Measurements from ENCODE around the gene MON2. TPM values are rescaled to one million over a fixed set of nuclear protein-coding genes. Genes with fewer than 3 reads are reported as not detected.

MON2 gene
- total RNA-seq, 1 donor from 2014 or later = 62.3 TPM

DNA sequence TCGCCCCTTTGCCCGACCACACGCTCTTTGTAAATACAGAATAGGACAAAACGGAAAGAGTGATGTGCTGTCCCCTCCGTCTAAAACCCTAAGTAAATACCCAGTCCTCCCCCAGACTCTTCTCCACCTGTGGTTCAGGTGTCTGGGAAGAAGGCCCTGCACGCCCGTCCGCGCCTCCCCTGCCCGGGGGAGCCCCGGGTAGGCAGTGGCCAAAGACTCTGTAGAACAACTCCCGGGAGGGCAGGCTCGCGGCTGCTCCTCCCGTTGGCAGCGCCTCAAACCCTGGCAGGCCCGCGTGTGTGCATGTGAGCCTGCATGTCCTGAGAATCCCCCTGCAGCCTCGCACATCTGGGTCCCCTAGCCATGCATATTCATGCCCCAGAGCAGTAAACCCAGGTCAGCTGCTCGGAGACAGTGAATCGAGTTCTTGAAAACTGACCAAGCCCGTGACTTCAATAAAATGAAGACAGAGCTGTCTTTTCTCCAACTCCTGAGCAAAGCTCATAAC is 165.8 kb downstream of the MON2 start:
- Histone ChIP-seq H3K9me3 (ENCODE audit: low read depth) (no peaks in the 10 kb centered on the region), H2AFZ (replicated peaks) (peak overlapping the region; percentile 75), H3K4me2 (peak overlapping the region; percentile 86), H3K27ac (no peak overlapping the region), H3K4me3 (peak overlapping the region; percentile 51), H3F3A (ENCODE audit: low read depth) (peaks cover 41% of the 10 kb centered on the region), H4K20me1 (ENCODE audit: low read depth) (no peaks in the 10 kb centered on the region), H3K4me1 (peaks cover 54% of the 10 kb centered on the region), H3K36me3 (no peaks in the 10 kb centered on the region), H3K9ac (no peak overlapping the region), H3K27me3 (peaks cover 36% of the 10 kb centered on the region), H3K79me2 (ENCODE audit: low read depth) (no peaks in the 10 kb centered on the region)
- Mint-ChIP-seq H3K9me3 (no peaks in the 10 kb centered on the region), H3K4me3 (peak overlapping the region; percentile 83), H3K36me3 (peaks cover 3% of the 10 kb centered on the region), H3K27me3 (ENCODE audit: insufficient read depth, low read depth) (peaks cover 9% of the 10 kb centered on the region), H3K4me1 (peaks cover 57% of the 10 kb centered on the region), H3K27ac (no peak overlapping the region)
- TF ChIP-seq, protein P1, sequence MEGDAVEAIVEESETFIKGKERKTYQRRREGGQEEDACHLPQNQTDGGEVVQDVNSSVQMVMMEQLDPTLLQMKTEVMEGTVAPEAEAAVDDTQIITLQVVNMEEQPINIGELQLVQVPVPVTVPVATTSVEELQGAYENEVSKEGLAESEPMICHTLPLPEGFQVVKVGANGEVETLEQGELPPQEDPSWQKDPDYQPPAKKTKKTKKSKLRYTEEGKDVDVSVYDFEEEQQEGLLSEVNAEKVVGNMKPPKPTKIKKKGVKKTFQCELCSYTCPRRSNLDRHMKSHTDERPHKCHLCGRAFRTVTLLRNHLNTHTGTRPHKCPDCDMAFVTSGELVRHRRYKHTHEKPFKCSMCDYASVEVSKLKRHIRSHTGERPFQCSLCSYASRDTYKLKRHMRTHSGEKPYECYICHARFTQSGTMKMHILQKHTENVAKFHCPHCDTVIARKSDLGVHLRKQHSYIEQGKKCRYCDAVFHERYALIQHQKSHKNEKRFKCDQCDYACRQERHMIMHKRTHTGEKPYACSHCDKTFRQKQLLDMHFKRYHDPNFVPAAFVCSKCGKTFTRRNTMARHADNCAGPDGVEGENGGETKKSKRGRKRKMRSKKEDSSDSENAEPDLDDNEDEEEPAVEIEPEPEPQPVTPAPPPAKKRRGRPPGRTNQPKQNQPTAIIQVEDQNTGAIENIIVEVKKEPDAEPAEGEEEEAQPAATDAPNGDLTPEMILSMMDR (IDR thresholded peaks at IDR 0.05) = no peak
- TF ChIP-seq EZH2phosphoT487 (IDR thresholded peaks at IDR 0.05) (no peak), EZH2 (IDR thresholded peaks at IDR 0.05) (no peak)
- peak; percentile 55 for DNase-seq (ENCODE audit: low spot score)

DNA sequence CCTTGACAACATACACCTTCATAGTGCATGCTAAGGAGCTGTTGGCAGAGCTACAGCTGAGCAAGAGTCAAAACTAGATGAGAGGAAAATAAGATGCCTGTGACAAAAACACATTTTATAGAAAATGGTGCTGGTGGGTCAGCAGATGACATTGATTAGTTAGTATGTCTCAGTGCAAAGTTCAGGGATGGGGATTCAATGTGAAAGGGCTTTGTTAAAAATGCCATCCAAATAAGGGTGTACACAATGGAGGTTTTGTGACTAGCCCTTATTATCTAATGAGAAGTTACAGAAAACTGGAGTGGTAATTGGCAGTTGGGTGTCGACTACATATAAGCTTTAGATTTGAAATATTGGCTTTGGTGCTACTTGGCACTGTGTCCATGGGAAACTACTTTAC is 169.0 kb downstream of the MON2 start:
- Mint-ChIP-seq H3K27ac (no peak overlapping the region), H3K4me1 (peaks cover 33% of the 10 kb centered on the region), H3K9me3 (no peaks in the 10 kb centered on the region), H3K36me3 (no peaks in the 10 kb centered on the region), H3K4me3 (no peak overlapping the region), H3K27me3 (ENCODE audit: insufficient read depth, low read depth) (peaks cover 11% of the 10 kb centered on the region)
- no peaks in the 10 kb centered on the region for H3K36me3 ChIP-seq
- TF ChIP-seq EZH2phosphoT487 (IDR thresholded peaks at IDR 0.05) = no peak
- TF ChIP-seq, protein P1 (IDR thresholded peaks at IDR 0.05) = no peak
- TF ChIP-seq EZH2 (IDR thresholded peaks at IDR 0.05) = no peak
- no peak overlapping the region for H3K4me2 ChIP-seq
- H3K9me3 ChIP-seq (ENCODE audit: low read depth) = no peaks in the 10 kb centered on the region
- no peaks in the 10 kb centered on the region for H4K20me1 ChIP-seq (ENCODE audit: low read depth)
- peaks cover 32% of the 10 kb centered on the region for H3K27me3 ChIP-seq
- H3K4me1 ChIP-seq = peaks cover 33% of the 10 kb centered on the region
- H3K79me2 ChIP-seq (ENCODE audit: low read depth) = no peaks in the 10 kb centered on the region
- DNase-seq (ENCODE audit: low spot score) = no peak
- H2AFZ ChIP-seq (replicated peaks) = no peak overlapping the region
- H3K4me3 ChIP-seq = no peak overlapping the region
- H3K9ac ChIP-seq = no peak overlapping the region
- H3K27ac ChIP-seq = no peak overlapping the region
- peaks cover 19% of the 10 kb centered on the region for H3F3A ChIP-seq (ENCODE audit: low read depth)

DNA sequence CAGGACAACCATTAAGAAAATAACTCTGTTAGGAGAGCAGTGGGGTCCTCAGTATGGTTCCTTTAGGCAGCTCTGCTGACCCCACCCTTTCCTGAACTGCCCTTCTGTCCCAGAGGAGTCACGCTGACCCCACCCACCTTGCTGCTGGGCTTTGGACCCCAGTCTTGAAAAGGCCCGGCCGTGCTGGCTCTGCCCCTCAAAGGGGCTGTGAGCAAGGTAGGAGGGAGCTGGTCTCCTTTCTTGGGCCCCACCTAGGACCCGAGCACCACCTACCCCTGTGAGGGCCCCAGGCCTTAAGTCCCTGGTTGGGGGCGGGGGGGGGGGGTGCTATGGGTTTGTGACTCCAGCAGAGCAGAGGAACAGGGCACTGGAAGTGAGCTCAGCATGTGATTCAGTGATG is 171.1 kb downstream of the MON2 start:
- Histone ChIP-seq H3K79me2 (ENCODE audit: low read depth) (no peaks in the 10 kb centered on the region), H3K9me3 (ENCODE audit: low read depth) (no peaks in the 10 kb centered on the region), H3K4me1 (peaks cover 38% of the 10 kb centered on the region), H3K9ac (no peak overlapping the region), H3K4me3 (no peak overlapping the region), H3K36me3 (no peaks in the 10 kb centered on the region), H4K20me1 (ENCODE audit: low read depth) (no peaks in the 10 kb centered on the region), H3K27ac (no peak overlapping the region), H3K4me2 (no peak overlapping the region), H3K27me3 (peaks cover 12% of the 10 kb centered on the region), H2AFZ (replicated peaks) (no peak overlapping the region), H3F3A (ENCODE audit: low read depth) (peaks cover 6% of the 10 kb centered on the region)
- peaks cover under 1% of the 10 kb centered on the region for H3K36me3 Mint-ChIP-seq
- no peak overlapping the region for H3K27ac Mint-ChIP-seq
- no peaks in the 10 kb centered on the region for H3K9me3 Mint-ChIP-seq
- H3K27me3 Mint-ChIP-seq (ENCODE audit: insufficient read depth, low read depth) = peaks cover 7% of the 10 kb centered on the region
- no peak overlapping the region for H3K4me3 Mint-ChIP-seq
- TF ChIP-seq, protein P1 (IDR thresholded peaks at IDR 0.05) = no peak
- TF ChIP-seq EZH2 (IDR thresholded peaks at IDR 0.05) = no peak
- TF ChIP-seq EZH2phosphoT487 (IDR thresholded peaks at IDR 0.05) = no peak
- DNase-seq (ENCODE audit: low spot score) = no peak
- peaks cover 33% of the 10 kb centered on the region for H3K4me1 Mint-ChIP-seq

Data from neural progenitor cell (in vitro differentiated cells).